GM06990 (cell line): ENCODE results near the gene SLC22A4.

ENCODE experiments used
- DNase-seq: peaks from one replicate; pipeline ENCODE4 v3.0.0-alpha.2; 2011; ENCODE audit not compliant: insufficient read length; ENCODE audit errors: extremely low read depth
- H3K27me3 ChIP-seq: replicated peaks from 2 replicates; pipeline ENCODE4 v1.6.0; 2011; ENCODE audit warnings: low read length; ENCODE audit not compliant: control insufficient read depth, insufficient read depth
- H3K36me3 ChIP-seq: 2 replicates; pipeline ENCODE4 v1.5.1; 2011; ENCODE audit warnings: low read length; ENCODE audit not compliant: control insufficient read depth, insufficient read depth
- H3K4me3 ChIP-seq: replicated peaks from 2 replicates; pipeline ENCODE4 v1.5.1; 2011; ENCODE audit warnings: low read depth, mild to moderate bottlenecking, control low read depth, low read length
- CTCF ChIP-seq: IDR thresholded peaks from 2 replicates; pipeline ENCODE4 v1.5.1; 2011; ENCODE audit warnings: low read length, control low read depth, mild to moderate bottlenecking, inconsistent platforms; ENCODE audit not compliant: insufficient read depth, poor library complexity, severe bottlenecking

Gene SLC22A4

GRCh38 chr5:132319975-132320374 is 25.8 kb downstream of the SLC22A4 start:
- Histone ChIP-seq H3K27me3 (no peaks in the 10 kb centered on the region), H3K36me3 (no peaks in the 10 kb centered on the region), H3K4me3 (no peak overlapping the region)
- no peak for TF ChIP-seq CTCF
- DNase-seq: no peak

- Histone ChIP-seq H3K36me3 (no peaks in the 10 kb centered on the region), H3K27me3 (no peaks in the 10 kb centered on the region), H3K4me3 (no peak overlapping the region)
- TF ChIP-seq CTCF: no peak
- no peak for DNase-seq
Observed at GRCh38 chr5:132321109-132321721, 27.0 kb downstream of the SLC22A4 start.

- no peak for TF ChIP-seq CTCF
- no peak for DNase-seq
- Histone ChIP-seq H3K4me3 (no peak overlapping the region), H3K27me3 (no peaks in the 10 kb centered on the region), H3K36me3 (no peaks in the 10 kb centered on the region)
Observed at GRCh38 chr5:132322266-132322665, 28.1 kb downstream of the SLC22A4 start.

GRCh38 chr5:132323202-132323601 is 29.0 kb downstream of the SLC22A4 start:
- TF ChIP-seq CTCF: no peak
- Histone ChIP-seq H3K36me3 (no peaks in the 10 kb centered on the region), H3K4me3 (no peak overlapping the region)

GRCh38 chr5:132325691-132326090 is 31.5 kb downstream of the SLC22A4 start:
- no peaks in the 10 kb centered on the region for H3K36me3 ChIP-seq
- H3K27me3 ChIP-seq: no peaks in the 10 kb centered on the region
- no peak for TF ChIP-seq CTCF
- DNase-seq: no peak
- no peak overlapping the region for H3K4me3 ChIP-seq

More at GRCh38 chr5:132323202-132323601, 29.0 kb downstream of the SLC22A4 start:
- no peaks in the 10 kb centered on the region for H3K27me3 ChIP-seq
- no peak for DNase-seq
